GM21825 (cell line): Measurements from ENCODE around the gene ARID3C.

Source experiments
- ATAC-seq: cut with Tn5 transposase; IDR thresholded peaks from one replicate; pipeline ENCODE4 v1.9.1; 2021; ENCODE audit warnings: mild to moderate bottlenecking, moderate library complexity; ENCODE audit not compliant: unreplicated experiment

The ARID3C gene

GRCh38 chr9:34599546-34599945, 29.3 kb downstream of the ARID3C start:
- no peak for ATAC-seq

- ATAC-seq: no peak
Observed at GRCh38 chr9:34594177-34594576, 34.7 kb downstream of the ARID3C start.

GRCh38 chr9:34592895-34593601, 35.8 kb downstream of the ARID3C start:
- no peak for ATAC-seq

GRCh38 chr9:34591917-34592866, 36.7 kb downstream of the ARID3C start:
- no peak for ATAC-seq

GRCh38 chr9:34591248-34591916, 37.5 kb downstream of the ARID3C start:
- peak; percentile 70 for ATAC-seq

GRCh38 chr9:34590381-34591247, 38.3 kb downstream of the ARID3C start:
- no peak for ATAC-seq

GRCh38 chr9:34589636-34590380, 39.1 kb downstream of the ARID3C start, which contains the start of gene CNTFR:
Gene CNTFR (minus strand): TSS chr9:34589724. CDS start chr9:34568981, 20,743 bp downstream.
- ATAC-seq: no peak

GRCh38 chr9:34588671-34589635, 39.9 kb downstream of the ARID3C start:
- ATAC-seq: no peak

- no peak for ATAC-seq
Observed at GRCh38 chr9:34587271-34587670, 41.6 kb downstream of the ARID3C start.

GRCh38 chr9:34585946-34586669, 42.8 kb downstream of the ARID3C start:
- no peak for ATAC-seq

- ATAC-seq: no peak
Observed at GRCh38 chr9:34584970-34585369, 43.9 kb downstream of the ARID3C start.

- no peak for ATAC-seq
Observed at GRCh38 chr9:34582787-34583186, 46.1 kb downstream of the ARID3C start.

GRCh38 chr9:34581318-34581717, 47.5 kb downstream of the ARID3C start:
- no peak for ATAC-seq

GRCh38 chr9:34580358-34580757, 48.5 kb downstream of the ARID3C start:
- ATAC-seq: no peak

GRCh38 chr9:34579808-34580163, 49.1 kb downstream of the ARID3C start:
- ATAC-seq: no peak

GRCh38 chr9:34579104-34579807, 49.6 kb downstream of the ARID3C start:
- ATAC-seq: no peak
